SJSA1 (cell line): Measurements from ENCODE around the gene FMN1. TPM values are rescaled to one million over a fixed set of nuclear protein-coding genes. Genes with fewer than 3 reads are reported as not detected.

Experiments
- DNase-seq, 2 experiments: peaks; one replicate each; pipeline ENCODE4 v3.0.0-alpha.2; 2015 to 2020; ENCODE audit warnings: low spot score in 2 of 2, low read depth in 1 of 2
- H3K27ac ChIP-seq: fragments of 250-450 bp; sonication (Bioruptor Pico); 2 replicates; pipeline ENCODE4 v1.5.1; 2020; ENCODE audit warnings: mild to moderate bottlenecking, moderate library complexity
- H3K27me3 ChIP-seq: fragments of 250-450 bp; sonication (Bioruptor Pico); replicated peaks from 2 replicates; pipeline ENCODE4 v1.5.1; 2020; ENCODE audit warnings: mild to moderate bottlenecking, moderate library complexity
- H3K36me3 ChIP-seq: fragments of 250-450 bp; sonication (Bioruptor Pico); 2 replicates; pipeline ENCODE4 v1.5.1; 2020; ENCODE audit warnings: mild to moderate bottlenecking
- H3K4me1 ChIP-seq: fragments of 250-450 bp; sonication (Bioruptor Pico); replicated peaks from 2 replicates; pipeline ENCODE4 v1.6.1; 2021; ENCODE audit warnings: mild to moderate bottlenecking
- H3K4me3 ChIP-seq: fragments of 250-450 bp; sonication (Bioruptor Pico); 2 replicates; pipeline ENCODE4 v1.5.1; 2020; ENCODE audit warnings: mild to moderate bottlenecking
- H3K9me3 ChIP-seq: fragments of 250-450 bp; sonication (Bioruptor Pico); replicated peaks from 2 replicates; pipeline ENCODE4 v1.5.1; 2020; ENCODE audit warnings: mild to moderate bottlenecking
- total RNA-seq: library from RNA; depleted of rRNA; stranded (reverse); fragments of >200 nt; shearing (Covaris generic); gene quantifications from 2 replicates; pipeline ENCODE4 v1.2.3, GENCODE V29; 2014

Gene FMN1
- total RNA-seq, 1 experiment from 2014 or later: 2.4 TPM

GRCh38 chr15:32818758-32819447, 375.6 kb downstream of the FMN1 start:
- H3K36me3 ChIP-seq: no peaks in the 10 kb centered on the region
- H3K27ac ChIP-seq: no peak overlapping the region
- no peak for DNase-seq
- H3K4me3 ChIP-seq: no peak overlapping the region
- no peaks in the 10 kb centered on the region for H3K9me3 ChIP-seq
- H3K27me3 ChIP-seq: no peaks in the 10 kb centered on the region
- H3K4me1 ChIP-seq: peaks cover 3% of the 10 kb centered on the region

GRCh38 chr15:32817577-32817976, 376.9 kb downstream of the FMN1 start:
- Histone ChIP-seq H3K27ac (no peak overlapping the region), H3K4me3 (no peak overlapping the region), H3K4me1 (no peaks in the 10 kb centered on the region; the same call in 1 of the 2 replicates), H3K9me3 (no peaks in the 10 kb centered on the region), H3K27me3 (no peaks in the 10 kb centered on the region), H3K36me3 (no peaks in the 10 kb centered on the region)
- DNase-seq: no peak

- no peak overlapping the region for H3K27ac ChIP-seq
- peaks cover 6% of the 10 kb centered on the region for H3K4me1 ChIP-seq
These were observed 387.2 kb downstream of the FMN1 start for GRCh38 chr15:32807331-32807730.

GRCh38 chr15:32803631-32804030, 390.9 kb downstream of the FMN1 start:
- DNase-seq: no peak
- H3K27ac ChIP-seq: no peak overlapping the region
- H3K36me3 ChIP-seq: peaks cover 8% of the 10 kb centered on the region; the same call in 1 of the 2 replicates
- H3K9me3 ChIP-seq: peaks cover 9% of the 10 kb centered on the region
- H3K4me1 ChIP-seq: peaks cover 18% of the 10 kb centered on the region
- H3K27me3 ChIP-seq: no peaks in the 10 kb centered on the region
- no peak overlapping the region for H3K4me3 ChIP-seq

More at GRCh38 chr15:32807331-32807730, 387.2 kb downstream of the FMN1 start:
- Histone ChIP-seq H3K4me3 (no peak overlapping the region), H3K27me3 (no peaks in the 10 kb centered on the region), H3K9me3 (peaks cover 9% of the 10 kb centered on the region), H3K36me3 (peaks cover 8% of the 10 kb centered on the region; the same call in 1 of the 2 replicates)
- no peak for DNase-seq

- Histone ChIP-seq H3K4me1 (peaks cover 18% of the 10 kb centered on the region), H3K27ac (0 out of 2 replicates have a peak overlapping the region, but pooled peaks have one; percentile 21), H3K36me3 (peaks cover 8% of the 10 kb centered on the region; the same call in 1 of the 2 replicates), H3K27me3 (no peaks in the 10 kb centered on the region), H3K4me3 (no peak overlapping the region), H3K9me3 (peaks cover 9% of the 10 kb centered on the region)
- peak; percentile 66 to 91 for DNase-seq
These were observed 392.1 kb downstream of the FMN1 start for GRCh38 chr15:32802286-32802936.

- H3K4me1 ChIP-seq: peaks cover 18% of the 10 kb centered on the region
- H3K4me3 ChIP-seq: no peak overlapping the region
- H3K9me3 ChIP-seq: peaks cover 9% of the 10 kb centered on the region
- H3K27me3 ChIP-seq: no peaks in the 10 kb centered on the region
- no peak for DNase-seq
- peaks cover 8% of the 10 kb centered on the region; the same call in 1 of the 2 replicates for H3K36me3 ChIP-seq
- H3K27ac ChIP-seq: no peak overlapping the region
These were observed 394.5 kb downstream of the FMN1 start for GRCh38 chr15:32799936-32800535.

- no peaks in the 10 kb centered on the region for H3K36me3 ChIP-seq
- H3K9me3 ChIP-seq: no peaks in the 10 kb centered on the region
- DNase-seq: no peak
- no peaks in the 10 kb centered on the region for H3K27me3 ChIP-seq
- H3K27ac ChIP-seq: no peak overlapping the region
- no peak overlapping the region for H3K4me3 ChIP-seq
- H3K4me1 ChIP-seq: peaks cover 11% of the 10 kb centered on the region
These were observed 397.7 kb downstream of the FMN1 start for GRCh38 chr15:32796856-32797255.

- Histone ChIP-seq H3K9me3 (no peaks in the 10 kb centered on the region), H3K36me3 (no peaks in the 10 kb centered on the region), H3K27ac (no peak overlapping the region), H3K4me1 (peaks cover 10% of the 10 kb centered on the region), H3K27me3 (no peaks in the 10 kb centered on the region), H3K4me3 (no peak overlapping the region)
- DNase-seq: no peak
These were observed 399.5 kb downstream of the FMN1 start for GRCh38 chr15:32794973-32795372.

GRCh38 chr15:32792436-32792835, 402.1 kb downstream of the FMN1 start:
- DNase-seq: no peak
- Histone ChIP-seq H3K4me3 (no peak overlapping the region), H3K27ac (no peak overlapping the region), H3K9me3 (no peaks in the 10 kb centered on the region), H3K36me3 (no peaks in the 10 kb centered on the region), H3K4me1 (peaks cover 19% of the 10 kb centered on the region), H3K27me3 (no peaks in the 10 kb centered on the region)

GRCh38 chr15:32790352-32790999, 404.0 kb downstream of the FMN1 start:
- no peaks in the 10 kb centered on the region for H3K36me3 ChIP-seq
- H3K4me1 ChIP-seq: peaks cover 29% of the 10 kb centered on the region
- DNase-seq: peak; percentile 51 to 64
- no peak overlapping the region for H3K27ac ChIP-seq
- no peaks in the 10 kb centered on the region for H3K9me3 ChIP-seq
- H3K4me3 ChIP-seq: no peak overlapping the region
- H3K27me3 ChIP-seq: no peaks in the 10 kb centered on the region

- no peaks in the 10 kb centered on the region for H3K27me3 ChIP-seq
- no peak overlapping the region for H3K4me3 ChIP-seq
- no peak for DNase-seq
- no peaks in the 10 kb centered on the region for H3K9me3 ChIP-seq
- H3K27ac ChIP-seq: no peak overlapping the region
- no peaks in the 10 kb centered on the region for H3K36me3 ChIP-seq
- H3K4me1 ChIP-seq: peaks cover 29% of the 10 kb centered on the region
These were observed 406.6 kb downstream of the FMN1 start for GRCh38 chr15:32787949-32788348.

GRCh38 chr15:32786906-32787305, 407.6 kb downstream of the FMN1 start:
- peak in 1 of 2 experiments; percentile 34 for DNase-seq
- Histone ChIP-seq H3K4me3 (no peak overlapping the region), H3K27ac (peak overlapping the region; percentile 10; the same call in 1 of the 2 replicates), H3K36me3 (no peaks in the 10 kb centered on the region), H3K27me3 (no peaks in the 10 kb centered on the region), H3K4me1 (peaks cover 37% of the 10 kb centered on the region), H3K9me3 (no peaks in the 10 kb centered on the region)

GRCh38 chr15:32784581-32784980, 409.9 kb downstream of the FMN1 start:
- Histone ChIP-seq H3K27me3 (no peaks in the 10 kb centered on the region), H3K36me3 (no peaks in the 10 kb centered on the region), H3K4me3 (no peak overlapping the region), H3K27ac (no peak overlapping the region), H3K9me3 (no peaks in the 10 kb centered on the region), H3K4me1 (peaks cover 36% of the 10 kb centered on the region)
- no peak for DNase-seq
